Neural progenitor cell (in vitro differentiated cells): ENCODE measurements around the gene COL8A1. TPM values are rescaled to one million over a fixed set of nuclear protein-coding genes. Genes with fewer than 3 reads are reported as not detected.

ENCODE experiments used
- DNase-seq: peaks from one replicate; pipeline ENCODE4 v3.0.0-alpha.2; 2016; ENCODE audit warnings: low spot score
- H2AFZ ChIP-seq: fragments of 200-600 bp; sonication (generic); replicated peaks from 2 replicates; pipeline ENCODE4 v1.6.1; 2016; ENCODE audit warnings: antibody characterized with exemption
- H3F3A ChIP-seq: fragments of 200-600 bp; sonication (generic); 2 replicates; pipeline ENCODE4 v1.6.1; 2016; ENCODE audit warnings: antibody characterized with exemption, low read depth
- H3K27ac ChIP-seq: fragments of 200-600 bp; sonication (generic); 2 replicates; pipeline ENCODE4 v1.5.1; 2016; ENCODE audit warnings: mild to moderate bottlenecking
- H3K27me3 ChIP-seq: fragments of 200-600 bp; sonication (generic); 2 replicates; pipeline ENCODE4 v1.6.1; 2016; ENCODE audit warnings: mild to moderate bottlenecking, moderate library complexity
- H3K36me3 ChIP-seq: fragments of 200-600 bp; sonication (generic); 2 replicates; pipeline ENCODE4 v1.5.1; 2016
- H3K4me1 ChIP-seq: fragments of 200-600 bp; sonication (generic); 2 replicates; pipeline ENCODE4 v1.6.1; 2016; ENCODE audit warnings: mixed run types
- H3K4me2 ChIP-seq: fragments of 200-600 bp; sonication (generic); 2 replicates; pipeline ENCODE4 v1.6.1; 2016
- H3K4me3 ChIP-seq: fragments of 200-600 bp; sonication (generic); 2 replicates; pipeline ENCODE4 v1.5.1; 2016
- H3K79me2 ChIP-seq: fragments of 200-600 bp; sonication (generic); 2 replicates; pipeline ENCODE4 v1.6.1; 2016; ENCODE audit warnings: low read depth
- H3K9ac ChIP-seq: fragments of 200-600 bp; sonication (generic); 2 replicates; pipeline ENCODE4 v1.6.1; 2016
- H3K9me3 ChIP-seq: fragments of 200-600 bp; sonication (generic); 2 replicates; pipeline ENCODE4 v1.5.1; 2016; ENCODE audit warnings: low read depth
- H4K20me1 ChIP-seq: fragments of 200-600 bp; sonication (generic); 2 replicates; pipeline ENCODE4 v1.6.1; 2016; ENCODE audit warnings: low read depth
- H3K27ac Mint-ChIP-seq: 3 replicates; pipeline ENCODE4 v1.8.0; 2021; ENCODE audit warnings: mixed read lengths
- H3K27me3 Mint-ChIP-seq: 2 replicates; pipeline ENCODE4 v1.8.0; 2022; ENCODE audit warnings: low read depth, mild to moderate bottlenecking, inconsistent platforms, moderate library complexity, mixed read lengths; ENCODE audit not compliant: insufficient read depth
- H3K36me3 Mint-ChIP-seq: 3 replicates; pipeline ENCODE4 v1.8.0; 2021; ENCODE audit warnings: mixed read lengths
- H3K4me1 Mint-ChIP-seq: 3 replicates; pipeline ENCODE4 v1.8.0; 2021; ENCODE audit warnings: mixed read lengths
- H3K4me3 Mint-ChIP-seq: 3 replicates; pipeline ENCODE4 v1.8.0; 2021; ENCODE audit warnings: mild to moderate bottlenecking, moderate library complexity, mixed read lengths
- H3K9me3 Mint-ChIP-seq: 3 replicates; pipeline ENCODE4 v1.8.0; 2020; ENCODE audit warnings: mixed read lengths
- CTCF ChIP-seq: fragments of 200-600 bp; sonication (generic); IDR thresholded peaks from 2 replicates; pipeline ENCODE4 v1.5.1; 2017; ENCODE audit warnings: antibody characterized with exemption, mild to moderate bottlenecking
- EZH2 ChIP-seq: fragments of 200-600 bp; sonication (generic); IDR thresholded peaks from 2 replicates; pipeline ENCODE4 v1.6.1; 2017; ENCODE audit warnings: antibody characterized with exemption, mild to moderate bottlenecking, moderate library complexity
- EZH2phosphoT487 ChIP-seq: fragments of 200-600 bp; sonication (generic); IDR thresholded peaks from 2 replicates; pipeline ENCODE4 v1.6.1; 2017; ENCODE audit warnings: antibody characterized with exemption
- total RNA-seq: library from RNA; depleted of rRNA; stranded (reverse); fragments of >200 nt; gene quantifications from 2 replicates; pipeline ENCODE4 v1.2.3, GENCODE V29; 2015; ENCODE audit warnings: low replicate concordance

The COL8A1 gene
- total RNA-seq, 1 donor from 2014 or later: not detected

- no peak for DNase-seq
- peaks cover 18% of the 10 kb centered on the region for H3K4me1 Mint-ChIP-seq
- no peak overlapping the region for H3K4me3 ChIP-seq
- H3K9me3 ChIP-seq: no peaks in the 10 kb centered on the region
- H3K36me3 Mint-ChIP-seq: no peaks in the 10 kb centered on the region
- no peak overlapping the region for H2AFZ ChIP-seq
- H3K27me3 ChIP-seq: peaks cover 53% of the 10 kb centered on the region
- H3K27ac Mint-ChIP-seq: no peak overlapping the region
- no peaks in the 10 kb centered on the region for H4K20me1 ChIP-seq
- H3K4me2 ChIP-seq: no peak overlapping the region
- H3K27ac ChIP-seq: no peak overlapping the region
- TF ChIP-seq EZH2phosphoT487: no peak
- no peak for TF ChIP-seq EZH2
- H3K79me2 ChIP-seq: no peaks in the 10 kb centered on the region
- no peaks in the 10 kb centered on the region for H3K36me3 ChIP-seq
- no peak overlapping the region for H3K4me3 Mint-ChIP-seq
- peaks cover 4% of the 10 kb centered on the region for H3K4me1 ChIP-seq
- H3F3A ChIP-seq: no peaks in the 10 kb centered on the region
- H3K9me3 Mint-ChIP-seq: no peaks in the 10 kb centered on the region
- peaks cover 6% of the 10 kb centered on the region for H3K27me3 Mint-ChIP-seq
- H3K9ac ChIP-seq: no peak overlapping the region
Observed at GRCh38 chr3:99634881-99635280, 3.5 kb upstream of the COL8A1 start.

GRCh38 chr3:99635348-99635747, 3.0 kb upstream of the COL8A1 start:
- no peaks in the 10 kb centered on the region for H3F3A ChIP-seq
- H3K27ac ChIP-seq: no peak overlapping the region
- Mint-ChIP-seq H3K9me3 (no peaks in the 10 kb centered on the region), H3K4me1 (peaks cover 18% of the 10 kb centered on the region), H3K27ac (no peak overlapping the region), H3K4me3 (no peak overlapping the region), H3K27me3 (peaks cover 6% of the 10 kb centered on the region), H3K36me3 (no peaks in the 10 kb centered on the region)
- no peaks in the 10 kb centered on the region for H3K79me2 ChIP-seq
- TF ChIP-seq EZH2 (no peak), CTCF (no peak), EZH2phosphoT487 (no peak)
- no peak for DNase-seq
- H3K4me3 ChIP-seq: no peak overlapping the region
- no peaks in the 10 kb centered on the region for H3K36me3 ChIP-seq
- H3K9me3 ChIP-seq: no peaks in the 10 kb centered on the region
- peaks cover 4% of the 10 kb centered on the region for H3K4me1 ChIP-seq
- no peaks in the 10 kb centered on the region for H4K20me1 ChIP-seq
- H3K9ac ChIP-seq: no peak overlapping the region
- H2AFZ ChIP-seq: no peak overlapping the region
- peaks cover 57% of the 10 kb centered on the region for H3K27me3 ChIP-seq
- no peak overlapping the region for H3K4me2 ChIP-seq

GRCh38 chr3:99637016-99637367, 1.4 kb upstream of the COL8A1 start:
- Mint-ChIP-seq H3K4me3 (peak overlapping the region; percentile 87), H3K27ac (no peak overlapping the region), H3K27me3 (peaks cover 6% of the 10 kb centered on the region), H3K4me1 (peaks cover 18% of the 10 kb centered on the region), H3K36me3 (no peaks in the 10 kb centered on the region), H3K9me3 (no peaks in the 10 kb centered on the region)
- no peaks in the 10 kb centered on the region for H3K79me2 ChIP-seq
- TF ChIP-seq EZH2phosphoT487 (no peak), EZH2 (no peak), CTCF (no peak)
- no peaks in the 10 kb centered on the region for H3F3A ChIP-seq
- peak overlapping the region; percentile 50 for H3K4me3 ChIP-seq
- peak; percentile 33 for DNase-seq
- no peak overlapping the region for H3K9ac ChIP-seq
- H3K36me3 ChIP-seq: no peaks in the 10 kb centered on the region
- peaks cover 4% of the 10 kb centered on the region for H3K4me1 ChIP-seq
- no peaks in the 10 kb centered on the region for H3K9me3 ChIP-seq
- H3K27me3 ChIP-seq: peaks cover 74% of the 10 kb centered on the region
- H4K20me1 ChIP-seq: no peaks in the 10 kb centered on the region
- no peak overlapping the region for H2AFZ ChIP-seq
- H3K27ac ChIP-seq: no peak overlapping the region
- peak overlapping the region; percentile 72 for H3K4me2 ChIP-seq

GRCh38 chr3:99637368-99638111, 854 bp upstream of the COL8A1 start:
- H3K79me2 ChIP-seq: no peaks in the 10 kb centered on the region
- peaks cover 4% of the 10 kb centered on the region for H3K4me1 ChIP-seq
- H3K27me3 ChIP-seq: peaks cover 74% of the 10 kb centered on the region
- H3K36me3 ChIP-seq: no peaks in the 10 kb centered on the region
- H3K9ac ChIP-seq: no peak overlapping the region
- Mint-ChIP-seq H3K4me3 (peak overlapping the region; percentile 87), H3K27ac (peak overlapping the region; percentile 7), H3K9me3 (no peaks in the 10 kb centered on the region), H3K27me3 (peaks cover 6% of the 10 kb centered on the region), H3K4me1 (peaks cover 18% of the 10 kb centered on the region), H3K36me3 (no peaks in the 10 kb centered on the region)
- H3F3A ChIP-seq: no peaks in the 10 kb centered on the region
- peak overlapping the region; percentile 72 for H3K4me2 ChIP-seq
- peak overlapping the region; percentile 50 for H3K4me3 ChIP-seq
- TF ChIP-seq EZH2phosphoT487 (peak; percentile 24), CTCF (no peak), EZH2 (no peak)
- peak; percentile 59 for DNase-seq
- no peak overlapping the region for H3K27ac ChIP-seq
- peak overlapping the region; percentile 60 for H2AFZ ChIP-seq
- no peaks in the 10 kb centered on the region for H4K20me1 ChIP-seq
- no peaks in the 10 kb centered on the region for H3K9me3 ChIP-seq
